K562 (cell line): ENCODE measurements around the gene RPUSD1.

Source experiments
- CTBP1 ChIP-seq: fragments of 450-650 bp; IDR thresholded peaks from 2 replicates; pipeline ENCODE4 v1.6.1; 2016; ENCODE audit warnings: borderline replicate concordance
- GABPA ChIP-seq: fragments of 200-800 bp; sonication (Bioruptor generic); conservative IDR thresholded peaks from 2 replicates; pipeline ENCODE4 v1.6.1; 2016; ENCODE audit warnings: low read depth, missing genetic modification characterization, missing compliant biosample characterization
- MYBL2 ChIP-seq, 2 experiments: fragments of 450-650 bp in 1 of 2; sonication (generic) in 1 of 2; formaldehyde crosslinking in 1 of 2; IDR thresholded peaks; 2 replicates each; pipeline versions ENCODE4 v1.6.1 to v1.8.1; 2017 to 2022; ENCODE audit warnings: borderline replicate concordance in 1 of 2, inconsistent platforms in 1 of 2, low read depth in 1 of 2, mild to moderate bottlenecking in 1 of 2, missing genetic modification reagents in 1 of 2, moderate library complexity in 1 of 2
- POLR2A ChIP-seq: fragments of 450-650 bp; conservative IDR thresholded peaks from 2 replicates; pipeline ENCODE4 v1.6.1; 2016
- ZFP30 ChIP-seq: fragments of 250-450 bp; sonication (Bioruptor Pico); IDR thresholded peaks from 2 replicates; pipeline ENCODE4 v1.8.0; 2022; ENCODE audit warnings: moderate library complexity, mild to moderate bottlenecking, inconsistent platforms, borderline replicate concordance
- ZNF224 ChIP-seq: sonication (generic); formaldehyde crosslinking; IDR thresholded peaks from 2 replicates; pipeline ENCODE4 v1.8.0; 2022; ENCODE audit warnings: mild to moderate bottlenecking, missing genetic modification reagents
- ZNF449 ChIP-seq: fragments of 250-450 bp; sonication (Bioruptor Pico); IDR thresholded peaks from 2 replicates; pipeline ENCODE4 v1.8.0; 2022; ENCODE audit warnings: moderate library complexity, mild to moderate bottlenecking, inconsistent platforms

GRCh38 chr16:767743-768235 is 20.4 kb downstream of the RPUSD1 start:
- no peak for TF ChIP-seq POLR2A
- TF ChIP-seq ZNF449 (CRISPR knock-in tag), result no peak
- no peak for TF ChIP-seq ZFP30 (CRISPR knock-in tag)
- no peak for TF ChIP-seq ZNF224
- no peak for TF ChIP-seq GABPA (tag)
- TF ChIP-seq MYBL2 (IDR thresholded peaks at IDR 0.05; ENCODE audit: low read depth), result no peak
- no peak for TF ChIP-seq MYBL2 (CRISPR knock-in tag; IDR thresholded peaks at IDR 0.05; ENCODE audit: borderline replicate concordance)
- no peak for TF ChIP-seq CTBP1
